H1 (cell line): ENCODE measurements around the gene COQ8A. TPM values are rescaled to one million over a fixed set of nuclear protein-coding genes. Genes with fewer than 3 reads are reported as not detected.

Experiments used
- BCL11A ChIP-seq, 2 experiments: IDR thresholded peaks; one replicate each; pipeline ENCODE4 v1.6.1; 2011; ENCODE audit warnings: low read depth in 2 of 2, low read length in 2 of 2, mild to moderate bottlenecking in 2 of 2
- CEBPB ChIP-seq: IDR thresholded peaks from 2 replicates; pipeline ENCODE4 v1.6.1; 2012; ENCODE audit warnings: low read depth, low read length
- CHD2 ChIP-seq: IDR thresholded peaks from 2 replicates; pipeline ENCODE4 v1.6.1; 2012; ENCODE audit warnings: low read length, improper control_type of control experiment
- KDM1A ChIP-seq: fragments of 200-600, 300-600 bp; sonication (generic); IDR thresholded peaks from 2 replicates; pipeline ENCODE4 v1.7.1; 2016; ENCODE audit warnings: mild to moderate bottlenecking, low read length, borderline replicate concordance
- MAFK ChIP-seq: IDR thresholded peaks from 2 replicates; pipeline ENCODE4 v1.6.1; 2012; ENCODE audit warnings: low read depth, mild to moderate bottlenecking, improper control_type of control experiment, low read length
- NANOG ChIP-seq: IDR thresholded peaks from 2 replicates; pipeline ENCODE4 v1.6.1; 2011; ENCODE audit warnings: low read length, low read depth, mild to moderate bottlenecking, inconsistent platforms; ENCODE audit not compliant: insufficient read depth, poor library complexity, severe bottlenecking
- POLR2AphosphoS5 ChIP-seq: IDR thresholded peaks from 2 replicates; pipeline ENCODE4 v1.6.1; 2011; ENCODE audit warnings: low read depth, low read length
- SAP30 ChIP-seq: fragments of 300-600 bp; sonication (generic); IDR thresholded peaks from 2 replicates; pipeline ENCODE4 v1.7.1; 2012; ENCODE audit warnings: low read length, moderate library complexity, mild to moderate bottlenecking, inconsistent platforms; ENCODE audit not compliant: insufficient read depth, insufficient replicate concordance
- SIX5 ChIP-seq: IDR thresholded peaks from 2 replicates; pipeline ENCODE4 v1.6.1; 2011; ENCODE audit warnings: mild to moderate bottlenecking, low read depth, low read length
- polyA plus RNA-seq, 7 experiments: library from polyadenylated mRNA; depleted of rRNA in 3 of 7; stranded (reverse) in 5 of 7; unstranded in 2 of 7; fragments of >200 nt in 5 of 7; fragments of 200-250 nt in 2 of 7; gene quantifications; 1 replicate in 5 of 7; 2 replicates in 1 of 7; 4 replicates in 1 of 7; pipeline versions ENCODE4 v1.2.1 to v1.2.3, GENCODE V29; 2011 to 2013; ENCODE audit warnings: missing spikeins in 2 of 7, mixed read lengths in 2 of 7
- total RNA-seq: library from RNA; stranded (reverse); fragmentation: NEBNext Ultra II Directional; extraction: Animal tissue kit (Norgen Biotek cat#: 25700); gene quantifications from 2 replicates; pipeline ENCODE4 v1.2.1, GENCODE V29; 2021
- TF ChIP-seq, protein P1 (sequence below): fragments of 300-600 bp; sonication (generic); IDR thresholded peaks from 2 replicates; pipeline ENCODE4 v1.7.1; 2012; ENCODE audit warnings: low read length, moderate library complexity, mild to moderate bottlenecking, inconsistent platforms; ENCODE audit not compliant: insufficient replicate concordance

Gene COQ8A
- total and polyA plus RNA-seq, 2 of the 8 experiments (the other 6 are each of a cell fraction or from before 2014, with no cell fraction given) = 28.5 to 38.9 TPM

DNA sequence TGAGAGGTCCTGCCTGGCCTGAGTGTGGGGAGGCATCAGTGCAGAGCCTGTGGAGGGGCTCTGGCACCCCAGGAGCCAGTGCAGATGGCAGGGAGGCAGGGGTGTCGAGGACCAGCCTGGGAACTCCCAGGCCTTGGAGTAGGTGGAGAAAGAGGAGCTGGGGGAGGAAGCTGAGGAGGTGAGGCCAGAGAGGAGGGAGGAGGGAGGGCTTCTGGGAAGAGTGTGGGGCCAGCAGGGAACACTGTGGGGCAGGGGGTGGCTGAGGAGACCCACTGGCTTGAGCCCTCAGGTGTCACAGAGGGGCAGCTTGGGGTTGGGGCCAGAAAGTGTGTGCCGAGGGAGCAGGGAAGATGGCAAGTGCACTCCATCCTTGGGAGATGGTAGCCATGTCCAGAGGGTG, 3.8 kb downstream of the COQ8A start (continued):
- TF ChIP-seq, protein P1, sequence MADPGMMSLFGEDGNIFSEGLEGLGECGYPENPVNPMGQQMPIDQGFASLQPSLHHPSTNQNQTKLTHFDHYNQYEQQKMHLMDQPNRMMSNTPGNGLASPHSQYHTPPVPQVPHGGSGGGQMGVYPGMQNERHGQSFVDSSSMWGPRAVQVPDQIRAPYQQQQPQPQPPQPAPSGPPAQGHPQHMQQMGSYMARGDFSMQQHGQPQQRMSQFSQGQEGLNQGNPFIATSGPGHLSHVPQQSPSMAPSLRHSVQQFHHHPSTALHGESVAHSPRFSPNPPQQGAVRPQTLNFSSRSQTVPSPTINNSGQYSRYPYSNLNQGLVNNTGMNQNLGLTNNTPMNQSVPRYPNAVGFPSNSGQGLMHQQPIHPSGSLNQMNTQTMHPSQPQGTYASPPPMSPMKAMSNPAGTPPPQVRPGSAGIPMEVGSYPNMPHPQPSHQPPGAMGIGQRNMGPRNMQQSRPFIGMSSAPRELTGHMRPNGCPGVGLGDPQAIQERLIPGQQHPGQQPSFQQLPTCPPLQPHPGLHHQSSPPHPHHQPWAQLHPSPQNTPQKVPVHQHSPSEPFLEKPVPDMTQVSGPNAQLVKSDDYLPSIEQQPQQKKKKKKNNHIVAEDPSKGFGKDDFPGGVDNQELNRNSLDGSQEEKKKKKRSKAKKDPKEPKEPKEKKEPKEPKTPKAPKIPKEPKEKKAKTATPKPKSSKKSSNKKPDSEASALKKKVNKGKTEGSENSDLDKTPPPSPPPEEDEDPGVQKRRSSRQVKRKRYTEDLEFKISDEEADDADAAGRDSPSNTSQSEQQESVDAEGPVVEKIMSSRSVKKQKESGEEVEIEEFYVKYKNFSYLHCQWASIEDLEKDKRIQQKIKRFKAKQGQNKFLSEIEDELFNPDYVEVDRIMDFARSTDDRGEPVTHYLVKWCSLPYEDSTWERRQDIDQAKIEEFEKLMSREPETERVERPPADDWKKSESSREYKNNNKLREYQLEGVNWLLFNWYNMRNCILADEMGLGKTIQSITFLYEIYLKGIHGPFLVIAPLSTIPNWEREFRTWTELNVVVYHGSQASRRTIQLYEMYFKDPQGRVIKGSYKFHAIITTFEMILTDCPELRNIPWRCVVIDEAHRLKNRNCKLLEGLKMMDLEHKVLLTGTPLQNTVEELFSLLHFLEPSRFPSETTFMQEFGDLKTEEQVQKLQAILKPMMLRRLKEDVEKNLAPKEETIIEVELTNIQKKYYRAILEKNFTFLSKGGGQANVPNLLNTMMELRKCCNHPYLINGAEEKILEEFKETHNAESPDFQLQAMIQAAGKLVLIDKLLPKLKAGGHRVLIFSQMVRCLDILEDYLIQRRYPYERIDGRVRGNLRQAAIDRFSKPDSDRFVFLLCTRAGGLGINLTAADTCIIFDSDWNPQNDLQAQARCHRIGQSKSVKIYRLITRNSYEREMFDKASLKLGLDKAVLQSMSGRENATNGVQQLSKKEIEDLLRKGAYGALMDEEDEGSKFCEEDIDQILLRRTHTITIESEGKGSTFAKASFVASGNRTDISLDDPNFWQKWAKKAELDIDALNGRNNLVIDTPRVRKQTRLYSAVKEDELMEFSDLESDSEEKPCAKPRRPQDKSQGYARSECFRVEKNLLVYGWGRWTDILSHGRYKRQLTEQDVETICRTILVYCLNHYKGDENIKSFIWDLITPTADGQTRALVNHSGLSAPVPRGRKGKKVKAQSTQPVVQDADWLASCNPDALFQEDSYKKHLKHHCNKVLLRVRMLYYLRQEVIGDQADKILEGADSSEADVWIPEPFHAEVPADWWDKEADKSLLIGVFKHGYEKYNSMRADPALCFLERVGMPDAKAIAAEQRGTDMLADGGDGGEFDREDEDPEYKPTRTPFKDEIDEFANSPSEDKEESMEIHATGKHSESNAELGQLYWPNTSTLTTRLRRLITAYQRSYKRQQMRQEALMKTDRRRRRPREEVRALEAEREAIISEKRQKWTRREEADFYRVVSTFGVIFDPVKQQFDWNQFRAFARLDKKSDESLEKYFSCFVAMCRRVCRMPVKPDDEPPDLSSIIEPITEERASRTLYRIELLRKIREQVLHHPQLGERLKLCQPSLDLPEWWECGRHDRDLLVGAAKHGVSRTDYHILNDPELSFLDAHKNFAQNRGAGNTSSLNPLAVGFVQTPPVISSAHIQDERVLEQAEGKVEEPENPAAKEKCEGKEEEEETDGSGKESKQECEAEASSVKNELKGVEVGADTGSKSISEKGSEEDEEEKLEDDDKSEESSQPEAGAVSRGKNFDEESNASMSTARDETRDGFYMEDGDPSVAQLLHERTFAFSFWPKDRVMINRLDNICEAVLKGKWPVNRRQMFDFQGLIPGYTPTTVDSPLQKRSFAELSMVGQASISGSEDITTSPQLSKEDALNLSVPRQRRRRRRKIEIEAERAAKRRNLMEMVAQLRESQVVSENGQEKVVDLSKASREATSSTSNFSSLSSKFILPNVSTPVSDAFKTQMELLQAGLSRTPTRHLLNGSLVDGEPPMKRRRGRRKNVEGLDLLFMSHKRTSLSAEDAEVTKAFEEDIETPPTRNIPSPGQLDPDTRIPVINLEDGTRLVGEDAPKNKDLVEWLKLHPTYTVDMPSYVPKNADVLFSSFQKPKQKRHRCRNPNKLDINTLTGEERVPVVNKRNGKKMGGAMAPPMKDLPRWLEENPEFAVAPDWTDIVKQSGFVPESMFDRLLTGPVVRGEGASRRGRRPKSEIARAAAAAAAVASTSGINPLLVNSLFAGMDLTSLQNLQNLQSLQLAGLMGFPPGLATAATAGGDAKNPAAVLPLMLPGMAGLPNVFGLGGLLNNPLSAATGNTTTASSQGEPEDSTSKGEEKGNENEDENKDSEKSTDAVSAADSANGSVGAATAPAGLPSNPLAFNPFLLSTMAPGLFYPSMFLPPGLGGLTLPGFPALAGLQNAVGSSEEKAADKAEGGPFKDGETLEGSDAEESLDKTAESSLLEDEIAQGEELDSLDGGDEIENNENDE = no peak
- TF ChIP-seq CHD2 (no peak), SAP30 (no peak), POLR2AphosphoS5 (no peak), NANOG (no peak), SIX5 (no peak), MAFK (no peak), CEBPB (no peak), KDM1A (no peak), BCL11A (IDR thresholded peaks at IDR 0.05; ENCODE audit: low read depth in 2 of 2, low read length in 2 of 2) (no peak)
